NT2/D1 (cell line): ENCODE data around the gene USP38.

Source experiments
- DNase-seq: peaks from one replicate; pipeline ENCODE4 v3.0.0-alpha.2; 2011; ENCODE audit warnings: low read depth, low spot score
- H3K27me3 ChIP-seq: 2 replicates; pipeline ENCODE4 v1.6.0; 2011; ENCODE audit warnings: mild to moderate bottlenecking; ENCODE audit not compliant: insufficient read length, insufficient read depth
- H3K36me3 ChIP-seq: 2 replicates; pipeline ENCODE4 v1.6.1; 2011; ENCODE audit warnings: mild to moderate bottlenecking, low read length, mixed read lengths; ENCODE audit not compliant: insufficient read depth, insufficient read length
- H3K4me1 ChIP-seq: 2 replicates; pipeline ENCODE4 v1.5.1; 2011; ENCODE audit not compliant: insufficient read depth, insufficient read length
- H3K4me3 ChIP-seq: 2 replicates; pipeline ENCODE4 v1.5.1; 2011; ENCODE audit warnings: low read depth; ENCODE audit not compliant: insufficient read length
- H3K9ac ChIP-seq: 2 replicates; pipeline ENCODE4 v1.6.0; 2011; ENCODE audit warnings: low read depth; ENCODE audit not compliant: insufficient read length
- H3K9me3 ChIP-seq: 2 replicates; pipeline ENCODE4 v1.5.1; 2011; ENCODE audit warnings: mild to moderate bottlenecking, low read length; ENCODE audit not compliant: insufficient read depth
- SUZ12 ChIP-seq: IDR thresholded peaks from 2 replicates; pipeline ENCODE4 v1.6.1; 2011; ENCODE audit not compliant: insufficient read length, insufficient read depth; ENCODE audit errors: extremely low read depth
- YY1 ChIP-seq: IDR thresholded peaks from 2 replicates; pipeline ENCODE4 v1.6.1; 2011; ENCODE audit not compliant: insufficient read length, insufficient read depth
- ZNF274 ChIP-seq: IDR thresholded peaks from 2 replicates; pipeline ENCODE4 v1.6.1; 2011; ENCODE audit warnings: mild to moderate bottlenecking, low read depth, low read length

Gene USP38

DNA sequence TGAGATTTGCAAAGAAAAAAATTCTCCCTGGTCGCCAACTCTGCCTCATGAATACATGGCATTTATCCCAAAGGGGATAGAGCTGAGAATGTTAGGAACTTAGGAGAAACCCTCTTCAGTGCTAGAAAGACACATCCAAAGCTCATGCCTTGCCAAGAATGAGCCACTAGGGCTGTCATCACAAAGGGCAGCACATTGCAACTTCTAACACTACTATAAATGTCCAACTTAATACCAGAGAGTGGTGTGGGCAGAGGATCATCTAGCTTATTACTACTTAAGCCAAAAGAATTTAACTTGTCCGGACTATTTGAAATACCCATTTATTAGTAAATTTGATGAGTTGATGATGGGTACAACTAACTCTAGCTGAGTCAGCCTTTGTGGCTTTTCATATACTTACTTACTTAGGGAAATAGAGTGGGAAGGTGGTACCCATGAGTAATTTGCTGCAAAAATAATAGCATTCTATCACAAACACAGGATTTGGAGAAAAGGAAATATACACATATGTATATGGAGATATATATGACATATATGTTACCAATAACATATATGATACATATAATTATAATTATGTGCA lies 85.6 kb downstream of the USP38 start:
- no peak overlapping the region for H3K4me3 ChIP-seq
- H3K9ac ChIP-seq = no peak overlapping the region
- H3K36me3 ChIP-seq = no peaks in the 10 kb centered on the region
- no peak for DNase-seq
- TF ChIP-seq ZNF274 = no peak
- no peak for TF ChIP-seq SUZ12
- TF ChIP-seq YY1 = no peak
- H3K4me1 ChIP-seq = no peaks in the 10 kb centered on the region
- H3K27me3 ChIP-seq = no peaks in the 10 kb centered on the region
- peaks cover 21% of the 10 kb centered on the region for H3K9me3 ChIP-seq
